H9 (cell line): ENCODE data around the gene CAPG. TPM values are rescaled to one million over a fixed set of nuclear protein-coding genes. Genes with fewer than 3 reads are reported as not detected.

Source experiments
- DNase-seq: peaks from one replicate; pipeline ENCODE4 v3.0.0-alpha.2; 2017
- H2AFZ ChIP-seq: one replicate; pipeline ENCODE4 v1.6.1; 2013; ENCODE audit warnings: mild to moderate bottlenecking, low read length, control low read depth, moderate library complexity
- H2AK5ac ChIP-seq: 2 replicates; pipeline ENCODE4 v1.6.1; 2013; ENCODE audit warnings: low read length, control low read depth, mixed read lengths; ENCODE audit not compliant: insufficient read length
- H2BK120ac ChIP-seq: one replicate; pipeline ENCODE4 v1.6.1; 2013; ENCODE audit warnings: low read depth, mild to moderate bottlenecking, low read length, control low read depth, inconsistent platforms; ENCODE audit not compliant: poor library complexity, severe bottlenecking
- H2BK12ac ChIP-seq: 2 replicates; pipeline ENCODE4 v1.6.1; 2013; ENCODE audit warnings: low read length, control low read depth, mixed read lengths, low read depth; ENCODE audit not compliant: insufficient read length
- H2BK15ac ChIP-seq: 2 replicates; pipeline ENCODE4 v1.6.1; 2013; ENCODE audit warnings: low read depth, low read length, control low read depth
- H2BK20ac ChIP-seq: one replicate; pipeline ENCODE4 v1.6.1; 2013; ENCODE audit warnings: low read depth, mild to moderate bottlenecking, low read length, control low read depth, inconsistent platforms; ENCODE audit not compliant: poor library complexity, severe bottlenecking
- H2BK5ac ChIP-seq: 2 replicates; pipeline ENCODE4 v1.6.1; 2013; ENCODE audit warnings: low read length, control low read depth, mixed read lengths; ENCODE audit not compliant: insufficient read length
- H3K14ac ChIP-seq: 2 replicates; pipeline ENCODE4 v1.6.1; 2013; ENCODE audit warnings: low read length, control low read depth; ENCODE audit not compliant: insufficient read depth
- H3K18ac ChIP-seq: 2 replicates; pipeline ENCODE4 v1.6.1; 2013; ENCODE audit warnings: low read depth, mild to moderate bottlenecking, mixed read lengths, low read length, control low read depth; ENCODE audit not compliant: insufficient read length
- H3K23ac ChIP-seq: 2 replicates; pipeline ENCODE4 v1.6.1; 2013; ENCODE audit warnings: low read length, control low read depth, mixed read lengths, low read depth; ENCODE audit not compliant: insufficient read length
- H3K23me2 ChIP-seq: 2 replicates; pipeline ENCODE4 v1.6.1; 2013; ENCODE audit warnings: low read depth, mild to moderate bottlenecking, mixed read lengths, low read length, control low read depth; ENCODE audit not compliant: insufficient read length, poor library complexity, severe bottlenecking
- H3K27ac ChIP-seq: 2 replicates; pipeline ENCODE4 v1.5.1; 2013; ENCODE audit warnings: low read length, control low read depth, mixed read lengths, low read depth; ENCODE audit not compliant: insufficient read length
- H3K27me3 ChIP-seq: 2 replicates; pipeline ENCODE4 v1.6.1; 2013; ENCODE audit warnings: low read length, control low read depth, inconsistent platforms; ENCODE audit not compliant: insufficient read depth
- H3K4ac ChIP-seq: 2 replicates; pipeline ENCODE4 v1.6.1; 2013; ENCODE audit warnings: low read depth, mild to moderate bottlenecking, control low read depth, inconsistent platforms, low read length, moderate library complexity
- H3K4me1 ChIP-seq: 2 replicates; pipeline ENCODE4 v1.6.1; 2013; ENCODE audit warnings: low read length, control low read depth, inconsistent platforms; ENCODE audit not compliant: insufficient read depth
- H3K4me2 ChIP-seq: 2 replicates; pipeline ENCODE4 v1.6.1; 2013; ENCODE audit warnings: low read length, control low read depth, mixed read lengths; ENCODE audit not compliant: insufficient read length, insufficient read depth
- H3K56ac ChIP-seq: 2 replicates; pipeline ENCODE4 v1.6.1; 2013; ENCODE audit warnings: low read depth, mild to moderate bottlenecking, mixed read lengths, low read length, control low read depth; ENCODE audit not compliant: insufficient read length
- H3K79me1 ChIP-seq: 2 replicates; pipeline ENCODE4 v1.6.1; 2013; ENCODE audit warnings: low read depth, mild to moderate bottlenecking, moderate library complexity, low read length, control low read depth, inconsistent platforms; ENCODE audit not compliant: insufficient read depth, poor library complexity, severe bottlenecking
- H3K79me2 ChIP-seq: 2 replicates; pipeline ENCODE4 v1.6.1; 2013; ENCODE audit warnings: low read length, control low read depth, inconsistent platforms; ENCODE audit not compliant: insufficient read depth
- H3K9ac ChIP-seq: 2 replicates; pipeline ENCODE4 v1.6.1; 2013; ENCODE audit warnings: low read length, control low read depth, mixed read lengths; ENCODE audit not compliant: insufficient read length; ENCODE audit errors: extremely low read depth
- H3K9me3 ChIP-seq: one replicate; pipeline ENCODE4 v1.6.1; 2013; ENCODE audit warnings: low read depth, low read length, inconsistent platforms; ENCODE audit not compliant: control insufficient read depth
- H3T11ph ChIP-seq: one replicate; pipeline ENCODE4 v1.6.1; 2013; ENCODE audit warnings: mild to moderate bottlenecking, low read length, control low read depth, inconsistent platforms
- H4K20me1 ChIP-seq: one replicate; pipeline ENCODE4 v1.6.1; 2013; ENCODE audit not compliant: control insufficient read depth, insufficient read length, insufficient read depth
- H4K5ac ChIP-seq: 2 replicates; pipeline ENCODE4 v1.6.1; 2013; ENCODE audit warnings: low read depth, mild to moderate bottlenecking, mixed read lengths, low read length, control low read depth; ENCODE audit not compliant: insufficient read length
- H4K8ac ChIP-seq: replicated peaks from 2 replicates; pipeline ENCODE4 v1.6.1; 2013; ENCODE audit warnings: low read length, control low read depth, mixed read lengths, low read depth; ENCODE audit not compliant: insufficient read length
- H4K91ac ChIP-seq: 2 replicates; pipeline ENCODE4 v1.6.1; 2013; ENCODE audit warnings: low read depth, mild to moderate bottlenecking, moderate library complexity, mixed read lengths, low read length, control low read depth; ENCODE audit not compliant: insufficient read length
- H3K27ac Mint-ChIP-seq, 3 experiments: 2 replicates in 2 of 3; 3 replicates in 1 of 3; pipeline ENCODE4 v1.8.0; 2020 to 2021; ENCODE audit warnings: mixed read lengths in 3 of 3, mild to moderate bottlenecking in 1 of 3, moderate library complexity in 1 of 3
- H3K27me3 Mint-ChIP-seq: 2 replicates; pipeline ENCODE4 v1.8.0; 2021; ENCODE audit warnings: low read depth, mild to moderate bottlenecking, moderate library complexity, mixed read lengths
- H3K36me3 Mint-ChIP-seq, 3 experiments: 2 replicates in 2 of 3; 3 replicates in 1 of 3; pipeline ENCODE4 v1.8.0; 2020 to 2021; ENCODE audit warnings: low read depth in 3 of 3, mixed read lengths in 3 of 3; ENCODE audit not compliant: insufficient read depth in 1 of 3
- H3K4me1 Mint-ChIP-seq, 2 experiments: 2 replicates each; pipeline ENCODE4 v1.8.0; 2020; ENCODE audit warnings: mixed read lengths in 2 of 2
- H3K4me3 Mint-ChIP-seq, 2 experiments: 2 replicates in 1 of 2; 3 replicates in 1 of 2; pipeline ENCODE4 v1.8.0; 2020 to 2021; ENCODE audit warnings: mild to moderate bottlenecking in 2 of 2, mixed read lengths in 2 of 2, moderate library complexity in 1 of 2
- H3K9me3 Mint-ChIP-seq, 2 experiments: 2 replicates in 1 of 2; 3 replicates in 1 of 2; pipeline ENCODE4 v1.8.0; 2020; ENCODE audit warnings: mild to moderate bottlenecking in 2 of 2, mixed read lengths in 2 of 2, moderate library complexity in 1 of 2
- WGBS: extraction: QIAGEN DNeasy Blood & Tissue Kit; methylation state at CpG from one replicate; pipeline ENCODE4 v1.1.7; 2013; ENCODE audit warnings: missing lambda C conversion rate, low lambda C conversion rate, mixed read lengths; ENCODE audit not compliant: insufficient read length; ENCODE audit errors: extremely low coverage; 5-methylcytosine and 5-hydroxymethylcytosine counted together
- total RNA-seq: library from RNA; stranded (reverse); gene quantifications from 2 replicates; pipeline ENCODE4 v1.2.1, GENCODE V29; 2021
- TF ChIP-seq, protein P1 (sequence below): fragments of 200-600 bp; sonication (generic); conservative IDR thresholded peaks from 3 replicates; pipeline ENCODE4 v1.8.0; 2021; ENCODE audit warnings: antibody characterized with exemption, mild to moderate bottlenecking

The CAPG gene
- total RNA-seq, 1 experiment from 2014 or later = 72.8 TPM

- no peak overlapping the region for H3K27ac ChIP-seq
- no peaks in the 10 kb centered on the region for H3K27me3 ChIP-seq
Observed at GRCh38 chr2:85395912-85396475, 14.2 kb downstream of the CAPG start.

More at GRCh38 chr2:85395912-85396475, 14.2 kb downstream of the CAPG start:
- Histone ChIP-seq H3K4ac (no peak overlapping the region), H3K9ac (no peak overlapping the region), H2AFZ (no peak overlapping the region), H2BK5ac (no peak overlapping the region), H3K56ac (no peak overlapping the region), H3K4me1 (no peaks in the 10 kb centered on the region), H2AK5ac (no peak overlapping the region), H4K20me1 (no peaks in the 10 kb centered on the region), H4K8ac (no peak overlapping the region), H3K79me2 (no peaks in the 10 kb centered on the region), H3T11ph (no peak overlapping the region), H2BK120ac (no peak overlapping the region), H2BK12ac (no peak overlapping the region), H3K23me2 (no peaks in the 10 kb centered on the region), H2BK15ac (no peak overlapping the region), H3K9me3 (no peaks in the 10 kb centered on the region), H2BK20ac (no peak overlapping the region), H4K5ac (no peak overlapping the region), H3K23ac (no peak overlapping the region), H3K4me2 (no peak overlapping the region), H3K14ac (no peak overlapping the region), H4K91ac (no peak overlapping the region), H3K79me1 (no peaks in the 10 kb centered on the region), H3K18ac (no peak overlapping the region)
- H3K4me1 Mint-ChIP-seq = peaks cover 14 to 17% of the 10 kb centered on the region in 2 experiments
- H3K27me3 Mint-ChIP-seq = no peaks in the 10 kb centered on the region
- peaks cover 0 to 25% (median 19%) of the 10 kb centered on the region in 3 experiments; a peak in 6 of 7 replicates for H3K36me3 Mint-ChIP-seq
- H3K9me3 Mint-ChIP-seq = no peaks in the 10 kb centered on the region
- TF ChIP-seq, protein P1, sequence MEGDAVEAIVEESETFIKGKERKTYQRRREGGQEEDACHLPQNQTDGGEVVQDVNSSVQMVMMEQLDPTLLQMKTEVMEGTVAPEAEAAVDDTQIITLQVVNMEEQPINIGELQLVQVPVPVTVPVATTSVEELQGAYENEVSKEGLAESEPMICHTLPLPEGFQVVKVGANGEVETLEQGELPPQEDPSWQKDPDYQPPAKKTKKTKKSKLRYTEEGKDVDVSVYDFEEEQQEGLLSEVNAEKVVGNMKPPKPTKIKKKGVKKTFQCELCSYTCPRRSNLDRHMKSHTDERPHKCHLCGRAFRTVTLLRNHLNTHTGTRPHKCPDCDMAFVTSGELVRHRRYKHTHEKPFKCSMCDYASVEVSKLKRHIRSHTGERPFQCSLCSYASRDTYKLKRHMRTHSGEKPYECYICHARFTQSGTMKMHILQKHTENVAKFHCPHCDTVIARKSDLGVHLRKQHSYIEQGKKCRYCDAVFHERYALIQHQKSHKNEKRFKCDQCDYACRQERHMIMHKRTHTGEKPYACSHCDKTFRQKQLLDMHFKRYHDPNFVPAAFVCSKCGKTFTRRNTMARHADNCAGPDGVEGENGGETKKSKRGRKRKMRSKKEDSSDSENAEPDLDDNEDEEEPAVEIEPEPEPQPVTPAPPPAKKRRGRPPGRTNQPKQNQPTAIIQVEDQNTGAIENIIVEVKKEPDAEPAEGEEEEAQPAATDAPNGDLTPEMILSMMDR = no peak
- WGBS = no CpG with 5 or more reads among the region's 14 CpGs
- no peak overlapping the region; a peak in 1 of 7 replicates for H3K27ac Mint-ChIP-seq
- no peak overlapping the region for H3K4me3 Mint-ChIP-seq
- no peak for DNase-seq
